ENCODE results near the gene RAET1E. TPM values are rescaled to one million over a fixed set of nuclear protein-coding genes. Genes with fewer than 3 reads are reported as not detected.

Gene RAET1E
- total and polyA plus RNA-seq, 2 donors (not counting 1 experiment from before 2014, with no cell fraction given), result not detected

GRCh38 chr6:149933461-149933860, 35.5 kb upstream of the RAET1E start:
- Histone ChIP-seq H3K4me3 (ENCODE audit: control extremely low read depth in 1 of 5, extremely low read depth in 1 of 5, insufficient read depth in 1 of 5, low read depth in 2 of 5, low read length in 4 of 5) (no peak overlapping the region), H3K36me3 (replicated peaks in 1 of 2; ENCODE audit: control extremely low read depth in 1 of 2, control insufficient read depth in 1 of 2, extremely low read depth in 1 of 2, insufficient read depth in 2 of 2, low read length in 1 of 2) (no peaks in the 10 kb centered on the region), H3K27ac (ENCODE audit: low read length in 2 of 2) (no peak overlapping the region), H4K20me1 (ENCODE audit: control insufficient read depth, insufficient read depth, low read length, poor library complexity, severe bottlenecking) (no peaks in the 10 kb centered on the region), H3K4me2 (replicated peaks; ENCODE audit: low read depth, low read length, poor library complexity, severe bottlenecking) (no peak overlapping the region), H3K79me2 (ENCODE audit: control insufficient read depth, insufficient read depth, low read length) (no peaks in the 10 kb centered on the region), H2AFZ (ENCODE audit: insufficient read depth, low read depth, low read length, poor library complexity, severe bottlenecking) (no peak overlapping the region), H3K9ac (ENCODE audit: low read length) (no peak overlapping the region), H3K4me1 (ENCODE audit: control insufficient read depth in 2 of 2, insufficient read depth in 2 of 2, low read length in 2 of 2) (peaks cover 5 to 20% of the 10 kb centered on the region in 2 donors), H3K27me3 (replicated peaks in 1 of 4; ENCODE audit: control extremely low read depth in 1 of 4, control insufficient read depth in 3 of 4, insufficient read depth in 4 of 4, low read length in 3 of 4) (peaks cover 0 to 69% (median 63%) of the 10 kb centered on the region in 4 experiments), H3K9me3 (ENCODE audit: control extremely low read depth in 1 of 3, control insufficient read depth in 2 of 3, insufficient read depth in 1 of 3, low read length in 2 of 3) (peaks cover 0 to 8% (median 0%) of the 10 kb centered on the region in 3 donors)
- H3K27ac Mint-ChIP-seq, result no peak overlapping the region
- ChIA-PET CTCF (interaction anchor here (1.7 kb wide), 1 partner anchor 83 kb away, joined by 10 read pairs; no protein-coding TSS in a partner anchor), POLR2A (interaction anchor here (0.6 kb wide), 1 partner anchor 51 kb away, joined by 5 read pairs; no protein-coding TSS in a partner anchor)
- H3K4me1 Mint-ChIP-seq, result peaks cover 9% of the 10 kb centered on the region
- TF ChIP-seq EZH2 (IDR thresholded peaks at IDR 0.05; ENCODE audit: borderline replicate concordance, insufficient read depth, low read depth, low read length, poor library complexity, severe bottlenecking) (no peak), CTCF (IDR thresholded peaks at IDR 0.05) (no peak)
- intact Hi-C loops (cut with micrococcal nuclease), result loop anchor here (5.0 kb wide), 1 partner anchor 404 kb away; no protein-coding TSS in a partner anchor
- H3K4me3 Mint-ChIP-seq, result no peak overlapping the region
- 11% methylated on average over 2 of the region's 3 CpGs for WGBS (ENCODE audit: insufficient coverage)
- ATAC-seq (ENCODE audit: low read depth), result no peak
- H3K27me3 Mint-ChIP-seq, result peaks cover 83% of the 10 kb centered on the region
- no peaks in the 10 kb centered on the region for H3K9me3 Mint-ChIP-seq (ENCODE audit: insufficient read depth)
- no peak for DNase-seq

DNA sequence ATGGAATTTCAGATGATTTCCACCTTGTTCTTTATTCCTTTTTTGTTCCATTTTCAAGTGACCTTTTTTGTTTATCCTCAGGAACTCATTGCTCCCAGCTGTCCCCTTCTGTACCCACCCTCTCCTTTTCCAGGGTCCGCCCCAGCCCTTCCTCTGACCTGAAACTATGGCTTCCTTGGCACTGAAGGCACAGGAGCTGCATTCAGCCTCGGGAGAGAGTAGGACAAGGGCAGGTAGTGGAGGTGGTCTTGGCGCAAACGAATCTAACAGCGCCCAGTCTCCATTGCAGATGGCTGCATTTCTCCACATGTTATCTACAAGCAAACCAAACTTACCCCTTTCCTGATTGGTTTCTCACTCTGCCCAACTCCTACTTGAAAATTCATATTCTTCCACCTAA, 35.1 kb upstream of the RAET1E start:
- Histone ChIP-seq H3K4me2 (replicated peaks; ENCODE audit: low read depth, low read length, poor library complexity, severe bottlenecking) (no peak overlapping the region), H3K27ac (ENCODE audit: low read length in 2 of 2) (no peak overlapping the region), H3K9ac (ENCODE audit: low read length) (no peak overlapping the region), H3K4me3 (ENCODE audit: control extremely low read depth in 1 of 5, extremely low read depth in 1 of 5, insufficient read depth in 1 of 5, low read depth in 2 of 5, low read length in 4 of 5) (no peak overlapping the region), H3K9me3 (ENCODE audit: control extremely low read depth in 1 of 3, control insufficient read depth in 2 of 3, insufficient read depth in 1 of 3, low read length in 2 of 3) (peaks cover 0 to 4% (median 0%) of the 10 kb centered on the region in 3 donors), H3K79me2 (ENCODE audit: control insufficient read depth, insufficient read depth, low read length) (no peaks in the 10 kb centered on the region), H2AFZ (ENCODE audit: insufficient read depth, low read depth, low read length, poor library complexity, severe bottlenecking) (no peak overlapping the region), H3K36me3 (replicated peaks in 1 of 2; ENCODE audit: control extremely low read depth in 1 of 2, control insufficient read depth in 1 of 2, extremely low read depth in 1 of 2, insufficient read depth in 2 of 2, low read length in 1 of 2) (no peaks in the 10 kb centered on the region), H4K20me1 (ENCODE audit: control insufficient read depth, insufficient read depth, low read length, poor library complexity, severe bottlenecking) (no peaks in the 10 kb centered on the region), H3K4me1 (ENCODE audit: control insufficient read depth in 2 of 2, insufficient read depth in 2 of 2, low read length in 2 of 2) (peaks cover 1 to 16% of the 10 kb centered on the region in 2 donors), H3K27me3 (replicated peaks in 1 of 4; ENCODE audit: control extremely low read depth in 1 of 4, control insufficient read depth in 3 of 4, insufficient read depth in 4 of 4, low read length in 3 of 4) (peaks cover 0 to 65% (median 61%) of the 10 kb centered on the region in 4 experiments)
- H3K27me3 Mint-ChIP-seq, result peaks cover 87% of the 10 kb centered on the region
- DNase-seq, result no peak
- 39% methylated on average over 3 of the region's 5 CpGs for WGBS (ENCODE audit: insufficient coverage)
- intact Hi-C loops (cut with micrococcal nuclease), result loop anchor here (5.0 kb wide), 1 partner anchor 404 kb away; no protein-coding TSS in a partner anchor
- ChIA-PET CTCF (interaction anchor here (1.4 to 1.7 kb wide), 2 partner anchors 77 to 84 kb away, joined by 5 to 10 read pairs; no protein-coding TSS in a partner anchor), POLR2A (interaction anchor here (0.6 kb wide), 1 partner anchor 51 kb away, joined by 5 read pairs; no protein-coding TSS in a partner anchor)
- no peak overlapping the region for H3K4me3 Mint-ChIP-seq
- H3K9me3 Mint-ChIP-seq (ENCODE audit: insufficient read depth), result no peaks in the 10 kb centered on the region
- ATAC-seq (ENCODE audit: low read depth), result no peak
- peaks cover 5% of the 10 kb centered on the region for H3K4me1 Mint-ChIP-seq
- H3K27ac Mint-ChIP-seq, result no peak overlapping the region
- no peak for TF ChIP-seq CTCF (IDR thresholded peaks at IDR 0.05)
- no peak for TF ChIP-seq EZH2 (IDR thresholded peaks at IDR 0.05; ENCODE audit: borderline replicate concordance, insufficient read depth, low read depth, low read length, poor library complexity, severe bottlenecking)

All from B cell (primary cell).